Measurements from ENCODE around the gene SETBP1.
A peak's percentile ranks its signal among the peaks of the same experiment; 100 is the strongest.

SETBP1 gene

DNA sequence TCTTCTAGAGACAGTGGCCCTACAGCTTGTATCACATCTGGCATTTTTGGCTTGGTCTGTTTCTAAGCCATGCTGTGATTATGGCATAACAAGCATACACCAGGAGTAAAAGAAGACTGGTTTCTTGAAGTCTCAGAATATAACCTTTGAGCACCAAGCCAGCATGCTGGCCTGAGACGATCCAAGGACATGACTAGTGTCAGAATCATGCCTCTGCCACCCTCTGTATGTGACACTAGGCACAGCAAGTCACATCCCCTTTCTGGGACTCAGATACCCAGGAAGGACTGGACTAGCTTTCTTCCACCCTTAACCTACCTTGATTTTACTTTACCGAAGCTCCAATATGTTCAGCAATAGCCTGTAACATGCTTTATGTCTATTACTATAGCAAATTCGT is 345.5 kb downstream of the SETBP1 start:
- Histone ChIP-seq H4K8ac (ENCODE audit: low read depth, low read length) (no peak overlapping the region), H3K79me2 (ENCODE audit: control insufficient read depth, insufficient read depth, low read length, poor library complexity) (no peaks in the 10 kb centered on the region), H3K4me3 (ENCODE audit: low read depth, low read length) (no peak overlapping the region), H3K18ac (ENCODE audit: low read length) (no peak overlapping the region), H4K91ac (ENCODE audit: low read depth, low read length) (no peak overlapping the region), H3K4me1 (ENCODE audit: control insufficient read depth in 1 of 2, insufficient read depth in 2 of 2, low read length in 2 of 2) (no peaks in the 10 kb centered on the region), H3K79me1 (ENCODE audit: low read length) (no peaks in the 10 kb centered on the region), H4K12ac (ENCODE audit: low read depth, low read length) (no peak overlapping the region), H3K27ac (ENCODE audit: low read depth, low read length) (no peak overlapping the region), H3K36me3 (ENCODE audit: control insufficient read depth in 1 of 2, insufficient read depth in 2 of 2, low read length in 2 of 2) (no peaks in the 10 kb centered on the region), H3K4me2 (ENCODE audit: low read length) (no peak overlapping the region), H2BK5ac (ENCODE audit: low read depth, low read length, poor library complexity) (no peak overlapping the region), H3K23ac (ENCODE audit: low read length) (no peak overlapping the region), H3K27me3 (ENCODE audit: insufficient read depth, low read length) (no peaks in the 10 kb centered on the region), H3K4ac (ENCODE audit: low read depth, low read length) (no peak overlapping the region), H3K9ac (ENCODE audit: low read length) (no peak overlapping the region), H3K9me3 (ENCODE audit: insufficient read depth, low read depth, low read length) (no peaks in the 10 kb centered on the region), H2BK12ac (ENCODE audit: low read length) (no peak overlapping the region), H2AK5ac (ENCODE audit: low read length) (no peak overlapping the region), H2BK120ac (ENCODE audit: insufficient read depth, low read length, poor library complexity) (no peak overlapping the region), H2AFZ (ENCODE audit: insufficient read depth, low read length, poor library complexity) (no peak overlapping the region), H3K14ac (ENCODE audit: low read length) (no peak overlapping the region)
- no CpG with 5 or more reads among the region's 3 CpGs for WGBS (ENCODE audit: extremely low coverage, insufficient coverage, insufficient read length)
- peak; percentile 60 to 71 for DNase-seq

DNA sequence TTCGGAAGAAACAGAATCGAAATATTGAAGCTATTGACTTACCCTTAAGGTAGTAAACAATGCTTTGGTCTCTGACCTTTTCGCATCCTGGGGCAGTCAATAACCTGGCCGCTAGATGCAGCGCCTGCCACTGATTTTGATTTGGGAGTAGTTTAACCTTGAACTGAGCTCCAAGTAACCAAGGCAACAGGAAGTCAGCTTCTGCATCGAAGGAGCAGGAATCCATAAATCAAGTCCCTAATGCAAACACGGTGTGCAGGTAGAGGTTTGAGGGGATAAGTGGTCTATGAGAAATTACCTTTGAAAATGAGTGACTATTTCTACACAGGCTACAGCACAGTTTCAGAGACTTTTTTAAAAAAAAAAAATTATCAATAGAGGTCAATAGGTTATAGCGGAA is 353.5 kb downstream of the SETBP1 start:
- no peak for DNase-seq
- H3K4me1 ChIP-seq (ENCODE audit: control insufficient read depth in 1 of 2, insufficient read depth in 2 of 2, low read length in 2 of 2): no peaks in the 10 kb centered on the region
- no peak overlapping the region for H3K4me3 ChIP-seq (ENCODE audit: low read depth, low read length)
- H2AK5ac ChIP-seq (ENCODE audit: low read length): no peak overlapping the region
- H3K23ac ChIP-seq (ENCODE audit: low read length): no peak overlapping the region
- H4K91ac ChIP-seq (ENCODE audit: low read depth, low read length): no peak overlapping the region
- no peak overlapping the region for H3K27ac ChIP-seq (ENCODE audit: low read depth, low read length)
- no peaks in the 10 kb centered on the region for H3K79me1 ChIP-seq (ENCODE audit: low read length)
- H3K79me2 ChIP-seq (ENCODE audit: control insufficient read depth, insufficient read depth, low read length, poor library complexity): no peaks in the 10 kb centered on the region
- no CpG with 5 or more reads among the region's 8 CpGs for WGBS (ENCODE audit: extremely low coverage, insufficient coverage, insufficient read length)
- no peak overlapping the region for H4K12ac ChIP-seq (ENCODE audit: low read depth, low read length)
- H3K36me3 ChIP-seq (ENCODE audit: control insufficient read depth in 1 of 2, insufficient read depth in 2 of 2, low read length in 2 of 2): no peaks in the 10 kb centered on the region
- no peak overlapping the region for H2AFZ ChIP-seq (ENCODE audit: insufficient read depth, low read length, poor library complexity)
- no peak overlapping the region for H3K4ac ChIP-seq (ENCODE audit: low read depth, low read length)
- no peaks in the 10 kb centered on the region for H3K9me3 ChIP-seq (ENCODE audit: insufficient read depth, low read depth, low read length)
- H2BK5ac ChIP-seq (ENCODE audit: low read depth, low read length, poor library complexity): no peak overlapping the region
- H3K18ac ChIP-seq (ENCODE audit: low read length): no peak overlapping the region
- no peak overlapping the region for H2BK12ac ChIP-seq (ENCODE audit: low read length)
- no peak overlapping the region for H3K14ac ChIP-seq (ENCODE audit: low read length)
- H3K9ac ChIP-seq (ENCODE audit: low read length): no peak overlapping the region
- no peak overlapping the region for H3K4me2 ChIP-seq (ENCODE audit: low read length)
- H4K8ac ChIP-seq (ENCODE audit: low read depth, low read length): no peak overlapping the region
- H2BK120ac ChIP-seq (ENCODE audit: insufficient read depth, low read length, poor library complexity): no peak overlapping the region
- no peaks in the 10 kb centered on the region for H3K27me3 ChIP-seq (ENCODE audit: insufficient read depth, low read length)

DNA sequence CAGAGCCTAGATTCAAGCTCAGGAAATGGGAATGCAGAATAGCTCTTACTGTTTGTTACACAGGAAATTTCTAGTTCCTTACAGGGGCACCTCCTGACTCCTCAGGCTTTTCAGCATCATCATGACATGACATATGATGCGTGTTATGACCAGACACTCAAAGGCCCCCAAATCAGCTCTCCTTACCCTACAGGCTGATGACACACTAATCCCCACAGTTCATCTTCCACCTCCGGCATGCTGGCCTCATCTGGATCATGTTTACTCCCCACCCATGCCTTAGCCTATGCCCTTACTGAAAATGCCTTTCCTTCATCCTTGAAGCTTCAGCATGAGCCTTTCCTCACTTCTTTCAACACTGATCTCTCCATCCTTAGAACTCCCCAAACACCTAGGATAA is 356.9 kb downstream of the SETBP1 start:
- no peak for DNase-seq
- Histone ChIP-seq H3K79me1 (ENCODE audit: low read length) (no peaks in the 10 kb centered on the region), H3K18ac (ENCODE audit: low read length) (no peak overlapping the region), H3K23ac (ENCODE audit: low read length) (no peak overlapping the region), H3K4me1 (ENCODE audit: control insufficient read depth in 1 of 2, insufficient read depth in 2 of 2, low read length in 2 of 2) (no peaks in the 10 kb centered on the region), H2AK5ac (ENCODE audit: low read length) (no peak overlapping the region), H3K36me3 (ENCODE audit: control insufficient read depth in 1 of 2, insufficient read depth in 2 of 2, low read length in 2 of 2) (no peaks in the 10 kb centered on the region), H4K8ac (ENCODE audit: low read depth, low read length) (no peak overlapping the region), H3K27me3 (ENCODE audit: insufficient read depth, low read length) (no peaks in the 10 kb centered on the region), H4K91ac (ENCODE audit: low read depth, low read length) (no peak overlapping the region), H2BK5ac (ENCODE audit: low read depth, low read length, poor library complexity) (no peak overlapping the region), H2AFZ (ENCODE audit: insufficient read depth, low read length, poor library complexity) (no peak overlapping the region), H2BK12ac (ENCODE audit: low read length) (no peak overlapping the region), H3K27ac (ENCODE audit: low read depth, low read length) (no peak overlapping the region), H3K14ac (ENCODE audit: low read length) (no peak overlapping the region), H3K4ac (ENCODE audit: low read depth, low read length) (no peak overlapping the region), H4K12ac (ENCODE audit: low read depth, low read length) (no peak overlapping the region), H3K9ac (ENCODE audit: low read length) (no peak overlapping the region), H2BK120ac (ENCODE audit: insufficient read depth, low read length, poor library complexity) (no peak overlapping the region), H3K79me2 (ENCODE audit: control insufficient read depth, insufficient read depth, low read length, poor library complexity) (no peaks in the 10 kb centered on the region), H3K9me3 (ENCODE audit: insufficient read depth, low read depth, low read length) (no peaks in the 10 kb centered on the region), H3K4me2 (ENCODE audit: low read length) (no peak overlapping the region), H3K4me3 (ENCODE audit: low read depth, low read length) (no peak overlapping the region)
- no CpG with 5 or more reads among the region's 2 CpGs for WGBS (ENCODE audit: extremely low coverage, insufficient coverage, insufficient read length)

DNA sequence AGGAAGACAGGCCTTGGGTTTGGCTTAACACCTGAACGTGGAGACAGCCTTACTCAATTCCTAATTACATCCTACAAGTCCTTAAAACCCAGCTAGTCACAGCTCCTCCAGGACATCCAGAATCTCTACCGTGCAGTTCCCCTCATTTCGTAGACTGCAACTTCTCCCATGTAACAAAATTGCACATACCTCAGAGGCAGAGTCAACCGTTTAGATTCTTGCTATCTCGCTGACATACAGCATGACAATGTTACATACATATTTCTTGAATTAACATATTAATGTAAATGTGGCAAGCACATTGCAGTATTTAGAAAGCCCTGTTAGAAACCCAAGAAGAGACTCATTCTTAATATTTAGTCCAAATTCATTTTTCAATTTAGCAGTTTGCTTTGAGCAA is 358.7 kb downstream of the SETBP1 start:
- Histone ChIP-seq H3K27me3 (ENCODE audit: insufficient read depth, low read length) (no peaks in the 10 kb centered on the region), H2AK5ac (ENCODE audit: low read length) (no peak overlapping the region), H3K23ac (ENCODE audit: low read length) (no peak overlapping the region), H3K4me2 (ENCODE audit: low read length) (no peak overlapping the region), H3K14ac (ENCODE audit: low read length) (no peak overlapping the region), H3K36me3 (ENCODE audit: control insufficient read depth in 1 of 2, insufficient read depth in 2 of 2, low read length in 2 of 2) (no peaks in the 10 kb centered on the region), H3K4me3 (ENCODE audit: low read depth, low read length) (no peak overlapping the region), H4K8ac (ENCODE audit: low read depth, low read length) (no peak overlapping the region), H3K4me1 (ENCODE audit: control insufficient read depth in 1 of 2, insufficient read depth in 2 of 2, low read length in 2 of 2) (no peaks in the 10 kb centered on the region), H4K91ac (ENCODE audit: low read depth, low read length) (no peak overlapping the region), H4K12ac (ENCODE audit: low read depth, low read length) (no peak overlapping the region), H3K27ac (ENCODE audit: low read depth, low read length) (no peak overlapping the region), H3K9ac (ENCODE audit: low read length) (no peak overlapping the region), H2AFZ (ENCODE audit: insufficient read depth, low read length, poor library complexity) (no peak overlapping the region), H3K9me3 (ENCODE audit: insufficient read depth, low read depth, low read length) (no peaks in the 10 kb centered on the region), H3K4ac (ENCODE audit: low read depth, low read length) (no peak overlapping the region), H2BK12ac (ENCODE audit: low read length) (no peak overlapping the region), H3K79me2 (ENCODE audit: control insufficient read depth, insufficient read depth, low read length, poor library complexity) (no peaks in the 10 kb centered on the region), H2BK120ac (ENCODE audit: insufficient read depth, low read length, poor library complexity) (no peak overlapping the region), H3K18ac (ENCODE audit: low read length) (no peak overlapping the region), H3K79me1 (ENCODE audit: low read length) (no peaks in the 10 kb centered on the region), H2BK5ac (ENCODE audit: low read depth, low read length, poor library complexity) (no peak overlapping the region)
- peak; percentile 4 to 66 for DNase-seq
- WGBS (ENCODE audit: extremely low coverage, insufficient coverage, insufficient read length): no CpG with 5 or more reads among the region's 5 CpGs
